SJSA1 (cell line): Measurements from ENCODE around the gene PAGR1. TPM values are rescaled to one million over a fixed set of nuclear protein-coding genes. Genes with fewer than 3 reads are reported as not detected.
A peak's percentile ranks its signal among the peaks of the same experiment; 100 is the strongest.
"Not testable (repeated sequence)": the region's sequence is repeated elsewhere in the genome, so short reads cannot be mapped to it uniquely, and the experiment has no call there.

Experiments used
- DNase-seq, 2 experiments: peaks; one replicate each; pipeline ENCODE4 v3.0.0-alpha.2; 2015 to 2020; ENCODE audit warnings: low spot score in 2 of 2, low read depth in 1 of 2
- H3K27ac ChIP-seq: fragments of 250-450 bp; sonication (Bioruptor Pico); 2 replicates; pipeline ENCODE4 v1.5.1; 2020; ENCODE audit warnings: mild to moderate bottlenecking, moderate library complexity
- H3K27me3 ChIP-seq: fragments of 250-450 bp; sonication (Bioruptor Pico); replicated peaks from 2 replicates; pipeline ENCODE4 v1.5.1; 2020; ENCODE audit warnings: mild to moderate bottlenecking, moderate library complexity
- H3K36me3 ChIP-seq: fragments of 250-450 bp; sonication (Bioruptor Pico); 2 replicates; pipeline ENCODE4 v1.5.1; 2020; ENCODE audit warnings: mild to moderate bottlenecking
- H3K4me1 ChIP-seq: fragments of 250-450 bp; sonication (Bioruptor Pico); replicated peaks from 2 replicates; pipeline ENCODE4 v1.6.1; 2021; ENCODE audit warnings: mild to moderate bottlenecking
- H3K4me3 ChIP-seq: fragments of 250-450 bp; sonication (Bioruptor Pico); 2 replicates; pipeline ENCODE4 v1.5.1; 2020; ENCODE audit warnings: mild to moderate bottlenecking
- H3K9me3 ChIP-seq: fragments of 250-450 bp; sonication (Bioruptor Pico); replicated peaks from 2 replicates; pipeline ENCODE4 v1.5.1; 2020; ENCODE audit warnings: mild to moderate bottlenecking
- total RNA-seq: library from RNA; depleted of rRNA; stranded (reverse); fragments of >200 nt; shearing (Covaris generic); gene quantifications from 2 replicates; pipeline ENCODE4 v1.2.3, GENCODE V29; 2014; rRNA removed

Gene PAGR1
- 39.3 and 66.0 TPM in 2 replicates for total RNA-seq

DNA sequence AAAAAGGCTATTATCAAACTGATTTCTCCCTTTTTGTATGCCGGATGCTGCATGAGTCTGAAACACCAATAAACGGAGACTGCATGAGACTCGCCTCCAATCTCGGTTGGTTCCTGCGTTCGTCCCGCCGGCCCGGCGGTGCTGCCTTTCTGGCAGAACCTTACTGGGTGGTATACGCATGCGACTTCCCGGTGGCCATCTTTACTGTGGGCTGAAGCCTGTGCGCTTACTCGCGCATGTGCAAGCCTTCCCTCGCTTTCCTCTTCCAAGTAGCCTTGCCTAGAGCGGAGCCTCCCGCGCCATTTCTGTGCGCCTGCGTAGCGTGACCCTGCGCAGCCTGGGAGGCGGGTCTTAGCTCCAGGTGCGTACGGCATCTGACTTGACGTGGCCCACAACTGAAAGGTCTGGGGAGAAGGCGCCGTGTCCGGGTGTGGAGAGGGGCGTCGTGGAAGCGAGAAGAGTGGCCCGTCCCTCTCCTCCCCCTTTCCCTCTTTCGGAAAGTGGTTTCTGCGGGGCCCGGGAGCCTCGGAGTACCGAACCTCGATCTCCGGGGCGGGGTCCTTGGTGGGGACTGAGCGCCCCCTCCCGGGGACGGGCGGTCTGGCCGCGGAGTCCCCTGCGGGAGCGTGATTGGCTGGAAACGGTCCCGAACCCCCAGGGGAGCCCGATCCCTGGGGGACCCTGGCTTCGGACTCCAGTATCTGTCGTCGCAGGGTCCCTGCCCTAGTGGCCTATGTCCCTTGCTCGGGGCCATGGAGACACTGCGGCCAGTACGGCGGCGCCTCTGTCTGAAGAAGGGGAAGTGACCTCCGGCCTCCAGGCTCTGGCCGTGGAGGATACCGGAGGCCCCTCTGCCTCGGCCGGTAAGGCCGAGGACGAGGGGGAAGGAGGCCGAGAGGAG, at the start of gene PAGR1:
Gene PAGR1 (plus strand): TSS at position 360 of the 901 bp plus-strand sequence. CDS start 374 bp downstream, at position 734.
- Histone ChIP-seq H3K27me3 (no peaks in the 10 kb centered on the region), H3K4me3 (peak within 1 kb of the TSS; percentile 67), H3K4me1 (peaks cover 61% of the 10 kb centered on the region), H3K9me3 (no peaks in the 10 kb centered on the region), H3K36me3 (peaks cover 37% of the 10 kb centered on the region), H3K27ac (peak within 1 kb of the TSS; percentile 50)
- peak; percentile 99 for DNase-seq

DNA sequence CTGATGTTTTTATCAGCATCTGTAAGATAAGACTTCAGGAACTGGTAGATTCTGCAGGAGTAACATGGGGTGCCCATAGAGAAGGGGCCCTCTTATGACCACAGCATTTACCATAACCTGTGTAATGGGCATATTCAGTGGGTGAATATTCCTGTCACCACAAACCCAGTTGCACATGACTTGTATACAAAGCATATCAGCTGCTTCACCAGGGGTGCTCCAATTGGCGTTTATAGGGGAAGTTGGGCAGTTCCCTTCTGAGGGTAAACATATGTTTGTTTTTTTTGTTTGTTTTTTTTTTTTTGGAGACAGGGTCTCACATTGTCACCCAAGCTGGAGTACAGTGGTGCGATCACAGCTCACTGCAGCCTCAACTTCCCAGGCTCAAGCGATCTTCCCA, 49.4 kb upstream of the PAGR1 start:
- Histone ChIP-seq H3K27ac (no peak overlapping the region), H3K4me1 (no peaks in the 10 kb centered on the region)

GRCh38 chr16:29767062-29767461, 48.9 kb upstream of the PAGR1 start:
- H3K36me3 ChIP-seq = no peaks in the 10 kb centered on the region
- DNase-seq = no peak
- H3K9me3 ChIP-seq = no peaks in the 10 kb centered on the region
- no peaks in the 10 kb centered on the region; the same call in 1 of the 2 replicates for H3K27me3 ChIP-seq
- H3K4me1 ChIP-seq = no peaks in the 10 kb centered on the region
- H3K27ac ChIP-seq = no peak overlapping the region
- H3K4me3 ChIP-seq = no peak overlapping the region

More for the DNA sequence above, 49.4 kb upstream of the PAGR1 start:
- no peak for DNase-seq
- Histone ChIP-seq H3K36me3 (no peaks in the 10 kb centered on the region), H3K9me3 (no peaks in the 10 kb centered on the region), H3K27me3 (no peaks in the 10 kb centered on the region; the same call in 1 of the 2 replicates), H3K4me3 (no peak overlapping the region)

DNA sequence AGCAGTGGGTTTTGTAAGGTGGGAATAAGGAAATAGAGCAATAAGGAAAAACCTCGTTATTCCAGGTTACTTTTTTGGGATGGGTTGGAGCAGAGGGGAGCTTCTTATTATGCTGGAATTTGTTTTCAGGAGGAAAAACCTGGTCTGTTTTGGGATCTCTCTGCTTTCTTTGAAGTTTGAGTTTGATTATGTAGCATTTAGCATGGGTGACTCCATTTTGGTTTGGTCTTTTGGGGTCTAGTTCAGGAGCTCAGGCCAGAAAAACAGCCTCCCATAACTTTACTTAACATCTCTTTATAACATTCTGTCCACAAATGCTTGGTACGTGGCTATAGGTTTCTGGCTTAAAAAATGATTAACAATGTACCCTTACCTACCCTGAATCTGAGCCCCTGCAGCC, 46.4 kb upstream of the PAGR1 start:
- DNase-seq = no peak
- no peak overlapping the region for H3K27ac ChIP-seq
- H3K4me1 ChIP-seq = no peaks in the 10 kb centered on the region
- no peaks in the 10 kb centered on the region for H3K36me3 ChIP-seq
- no peaks in the 10 kb centered on the region for H3K27me3 ChIP-seq
- no peaks in the 10 kb centered on the region for H3K9me3 ChIP-seq
- H3K4me3 ChIP-seq = no peak overlapping the region

DNA sequence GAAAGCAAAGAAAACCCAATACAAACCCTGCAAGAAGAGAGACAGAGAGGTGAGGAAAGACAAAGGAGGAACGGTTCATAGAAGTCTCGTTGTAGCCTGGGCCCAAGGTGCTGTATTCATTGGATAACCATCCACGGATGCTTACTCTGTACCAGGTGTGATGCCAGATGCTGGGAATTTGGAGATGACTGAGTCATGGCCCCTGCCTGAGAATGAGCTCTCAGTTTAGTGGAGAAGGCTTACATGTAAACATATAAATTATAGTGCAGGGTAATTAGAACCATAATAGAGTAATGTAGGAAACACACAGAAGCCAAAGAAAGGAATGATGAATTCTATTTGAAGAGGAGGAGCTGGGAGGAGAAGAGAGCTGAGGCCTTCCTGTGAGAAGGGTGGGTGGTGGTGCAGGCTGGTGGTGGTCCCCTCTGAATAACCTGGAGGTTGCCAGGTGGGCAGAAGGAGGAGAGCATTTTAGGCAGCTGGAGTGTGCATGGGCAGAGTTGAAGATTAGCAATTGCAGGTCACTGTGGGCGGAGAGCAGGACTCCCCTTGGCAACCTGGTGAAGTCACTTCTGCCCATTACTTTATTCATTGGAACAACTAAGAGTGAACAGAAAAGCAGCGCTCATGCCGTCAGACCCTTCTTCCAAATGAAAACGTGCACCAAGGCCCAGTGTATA, 45.6 kb upstream of the PAGR1 start:
- DNase-seq = no peak
- Histone ChIP-seq H3K4me3 (no peak overlapping the region), H3K4me1 (no peaks in the 10 kb centered on the region), H3K36me3 (no peaks in the 10 kb centered on the region), H3K27me3 (no peaks in the 10 kb centered on the region), H3K9me3 (no peaks in the 10 kb centered on the region), H3K27ac (no peak overlapping the region)

GRCh38 chr16:29772330-29772729, 43.6 kb upstream of the PAGR1 start:
- H3K4me3 ChIP-seq, H3K36me3 ChIP-seq, H3K27ac ChIP-seq, H3K9me3 ChIP-seq, DNase-seq, H3K27me3 ChIP-seq, H3K4me1 ChIP-seq: not testable (repeated sequence)

- no peaks in the 10 kb centered on the region for H3K27me3 ChIP-seq
- DNase-seq = no peak
- no peak overlapping the region for H3K4me3 ChIP-seq
- no peaks in the 10 kb centered on the region for H3K9me3 ChIP-seq
- peaks cover 7% of the 10 kb centered on the region for H3K4me1 ChIP-seq
- no peak overlapping the region for H3K27ac ChIP-seq
- no peaks in the 10 kb centered on the region for H3K36me3 ChIP-seq
Observed at GRCh38 chr16:29774730-29775129, 41.2 kb upstream of the PAGR1 start.

DNA sequence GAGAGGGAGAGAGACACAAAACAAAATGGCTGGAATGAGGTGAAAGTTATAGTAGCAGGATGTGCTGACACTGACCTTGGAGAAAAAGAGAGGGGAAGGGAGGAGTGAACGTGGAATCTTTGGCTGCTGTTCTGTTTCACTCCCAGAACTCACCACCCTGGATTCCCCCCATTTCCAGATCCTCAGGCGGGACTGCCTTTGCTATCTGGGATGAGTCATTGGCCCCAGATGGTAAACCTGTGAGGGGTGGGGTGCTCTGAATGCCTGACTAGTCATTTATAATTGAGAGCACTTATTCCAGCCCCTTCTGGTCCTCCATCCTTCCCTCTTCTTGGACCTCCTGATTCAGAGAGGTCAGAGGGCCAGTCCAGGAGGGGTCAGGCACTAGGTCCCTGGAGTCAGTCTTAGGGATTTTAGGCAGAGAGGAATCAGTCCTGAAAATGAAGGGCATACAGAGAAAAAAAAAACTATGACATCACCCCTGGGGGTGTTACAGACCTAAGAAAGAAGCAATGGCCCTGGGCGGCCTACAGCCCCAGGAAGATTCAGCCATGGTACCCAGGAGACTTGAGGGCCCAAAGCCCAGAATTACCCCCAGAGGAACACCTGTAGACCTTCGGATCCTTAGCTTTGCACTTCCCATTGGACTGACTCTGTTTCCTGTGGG, 40.1 kb upstream of the PAGR1 start:
- Histone ChIP-seq H3K9me3 (no peaks in the 10 kb centered on the region), H3K27ac (no peak overlapping the region), H3K27me3 (no peaks in the 10 kb centered on the region), H3K36me3 (no peaks in the 10 kb centered on the region), H3K4me3 (no peak overlapping the region), H3K4me1 (peaks cover 8% of the 10 kb centered on the region)
- DNase-seq = no peak

DNA sequence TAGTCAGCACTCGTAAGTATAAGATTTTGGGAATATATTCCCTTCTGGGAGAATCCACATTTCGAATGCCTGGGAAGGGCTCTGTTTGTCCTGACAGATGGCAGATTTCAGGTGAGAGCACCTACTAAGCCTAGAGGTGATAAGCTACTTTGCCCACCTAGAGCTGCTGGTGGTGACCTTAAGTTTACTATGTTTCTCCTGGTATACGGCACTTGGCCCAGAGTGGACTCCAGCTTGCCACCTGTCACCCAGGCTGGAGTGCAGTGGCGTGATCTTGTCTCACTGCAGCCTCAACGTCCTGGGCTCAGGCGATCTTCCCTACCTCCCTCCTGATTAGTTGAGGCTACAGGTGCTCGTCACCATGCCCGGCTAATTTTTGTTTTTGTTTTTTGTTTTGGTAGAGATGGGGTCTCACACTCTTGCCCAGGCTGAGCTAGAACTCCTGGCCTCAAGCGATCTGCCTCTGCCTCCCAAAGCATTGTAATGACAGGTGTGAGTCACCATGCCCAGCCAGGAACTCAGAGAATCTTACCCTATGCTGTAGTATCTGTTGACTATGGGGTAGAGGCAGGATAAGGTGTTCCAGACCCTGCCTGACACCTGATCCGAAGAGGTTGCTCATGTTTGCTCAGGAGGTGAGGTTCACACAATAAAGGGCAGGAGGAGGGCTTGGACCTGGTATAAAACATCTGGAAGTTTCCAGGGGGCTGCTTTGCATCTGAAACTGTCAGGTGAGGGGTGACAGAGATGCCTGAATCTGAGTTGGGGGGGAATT, 38.2 kb upstream of the PAGR1 start, which contains the start of gene ZG16:
Gene ZG16 (plus strand): TSS at position 681 of the 775 bp plus-strand sequence. CDS start 1,011 bp downstream, outside the sequence.
- Histone ChIP-seq H3K36me3 (no peaks in the 10 kb centered on the region), H3K27ac (no peak within 1 kb of the TSS), H3K9me3 (no peaks in the 10 kb centered on the region), H3K4me1 (peaks cover 8% of the 10 kb centered on the region), H3K4me3 (no peak within 1 kb of the TSS), H3K27me3 (no peaks in the 10 kb centered on the region)
- DNase-seq = no peak

GRCh38 chr16:29779474-29779873, 36.5 kb upstream of the PAGR1 start:
- no peak overlapping the region for H3K4me3 ChIP-seq
- no peak overlapping the region for H3K27ac ChIP-seq
- H3K9me3 ChIP-seq = no peaks in the 10 kb centered on the region
- H3K36me3 ChIP-seq = no peaks in the 10 kb centered on the region
- no peaks in the 10 kb centered on the region for H3K27me3 ChIP-seq
- DNase-seq = peak in 1 of 2 experiments; percentile 57
- H3K4me1 ChIP-seq = peaks cover 8% of the 10 kb centered on the region

DNA sequence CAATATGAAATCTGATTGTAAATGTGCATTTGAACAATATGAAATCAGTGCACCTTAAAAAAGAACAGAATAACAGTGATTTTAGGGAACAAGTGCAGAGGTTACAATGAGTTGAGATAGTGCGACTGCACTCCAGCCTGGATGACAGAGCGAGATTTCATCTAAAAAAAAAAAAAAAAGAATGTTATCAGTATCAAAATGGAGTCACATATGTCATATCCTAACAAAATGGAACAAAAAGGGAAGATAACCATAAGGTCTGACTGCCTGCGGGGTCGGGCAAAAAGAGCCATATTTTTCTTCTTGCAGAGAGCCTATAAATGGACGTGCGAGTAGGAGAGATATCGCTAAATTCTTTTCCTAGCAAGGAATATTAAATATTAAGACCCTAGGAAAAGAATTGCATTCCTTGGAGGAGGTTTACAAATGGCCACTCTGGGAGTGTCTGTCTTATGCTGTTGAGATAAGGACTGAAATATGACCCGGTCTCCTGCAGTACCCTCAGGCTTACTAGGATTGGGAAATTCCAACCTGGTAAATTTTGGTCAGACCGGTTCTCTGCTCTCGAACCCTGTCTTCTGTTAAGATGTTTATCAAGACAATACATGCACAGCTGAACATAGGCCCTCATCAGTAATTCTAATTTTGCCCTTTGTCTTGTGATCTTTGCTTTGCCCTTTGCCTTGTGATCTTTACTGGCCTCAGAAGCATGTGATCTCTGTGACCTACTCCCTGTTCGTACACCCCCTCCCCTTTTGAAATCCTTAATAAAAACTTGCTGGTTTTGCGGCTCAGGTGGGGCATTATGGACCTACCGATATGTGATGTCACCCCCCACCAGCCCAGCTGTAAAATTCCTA, 32.6 kb upstream of the PAGR1 start:
- H3K9me3 ChIP-seq = not testable (repeated sequence)

GRCh38 chr16:29784157-29784556, 31.8 kb upstream of the PAGR1 start:
- Histone ChIP-seq H3K36me3 (no peaks in the 10 kb centered on the region), H3K27me3 (no peaks in the 10 kb centered on the region), H3K4me3 (no peak overlapping the region), H3K4me1 (peaks cover 6% of the 10 kb centered on the region), H3K27ac (no peak overlapping the region), H3K9me3 (no peaks in the 10 kb centered on the region)
- DNase-seq = no peak

More for the DNA sequence above, 32.6 kb upstream of the PAGR1 start:
- H3K4me1 ChIP-seq, H3K27ac ChIP-seq, DNase-seq, H3K4me3 ChIP-seq, H3K27me3 ChIP-seq, H3K36me3 ChIP-seq: not testable (repeated sequence)
